Superior temporal gyrus (tissue), 1 donor: ENCODE data around the gene CFAP52.
"Not testable (repeated sequence)": the region's sequence is repeated elsewhere in the genome, so short reads cannot be mapped to it uniquely, and the experiment has no call there.

Experiments
- DNase-seq: peaks from one replicate; pipeline ENCODE4 v3.0.0-alpha.2; 2016; ENCODE audit errors: extremely low spot score

The CFAP52 gene

GRCh38 chr17:9646546-9646885, 70.1 kb downstream of the CFAP52 start:
- no peak for DNase-seq

GRCh38 chr17:9647014-9647413, 70.6 kb downstream of the CFAP52 start:
- no peak for DNase-seq

GRCh38 chr17:9648521-9649110, 72.2 kb downstream of the CFAP52 start:
- no peak for DNase-seq

- DNase-seq, result peak; percentile 52
Measured at GRCh38 chr17:9658593-9659211, 82.3 kb downstream of the CFAP52 start.

GRCh38 chr17:9661027-9661426, 84.6 kb downstream of the CFAP52 start:
- DNase-seq, result no peak

GRCh38 chr17:9663511-9663910, 87.1 kb downstream of the CFAP52 start:
- DNase-seq, result not testable (repeated sequence)

- no peak for DNase-seq
Measured at GRCh38 chr17:9666461-9667050, 90.1 kb downstream of the CFAP52 start.

- no peak for DNase-seq
Measured at GRCh38 chr17:9668517-9668916, 92.1 kb downstream of the CFAP52 start.

- no peak for DNase-seq
Measured at GRCh38 chr17:9669551-9670008, 93.1 kb downstream of the CFAP52 start.

- no peak for DNase-seq
Measured at GRCh38 chr17:9670596-9670995, 94.2 kb downstream of the CFAP52 start.

GRCh38 chr17:9671559-9671958, 95.1 kb downstream of the CFAP52 start:
- DNase-seq, result no peak

GRCh38 chr17:9672266-9672665, 95.8 kb downstream of the CFAP52 start:
- no peak for DNase-seq

GRCh38 chr17:9672691-9673090, 96.2 kb downstream of the CFAP52 start:
- no peak for DNase-seq

GRCh38 chr17:9676084-9676483, 99.6 kb downstream of the CFAP52 start:
- no peak for DNase-seq

- DNase-seq, result no peak
Measured at GRCh38 chr17:9676820-9677310, 100.4 kb downstream of the CFAP52 start.

- DNase-seq, result no peak
Measured at GRCh38 chr17:9677411-9677810, 101.0 kb downstream of the CFAP52 start.

- no peak for DNase-seq
Measured at GRCh38 chr17:9677896-9678295, 101.5 kb downstream of the CFAP52 start.

GRCh38 chr17:9684955-9685621, 108.6 kb downstream of the CFAP52 start:
- no peak for DNase-seq
